Measurements from ENCODE around the gene CLUH.

Gene CLUH

GRCh38 chr17:2716649-2717048, 5.1 kb upstream of the CLUH start:
- DNase-seq = no peak

- DNase-seq = no peak
These were observed 2.3 kb upstream of the CLUH start for GRCh38 chr17:2713881-2714280.

GRCh38 chr17:2712300-2713043, 908 bp upstream of the CLUH start:
- no peak for DNase-seq

GRCh38 chr17:2710803-2711607, 559 bp downstream of the CLUH start:
- peak; percentile 53 for DNase-seq

GRCh38 chr17:2710071-2710802, 1.3 kb downstream of the CLUH start:
- DNase-seq = no peak

- DNase-seq = peak; percentile 26
These were observed 2.3 kb downstream of the CLUH start for GRCh38 chr17:2709183-2709661.

- no peak for DNase-seq
These were observed 2.9 kb downstream of the CLUH start for GRCh38 chr17:2708585-2709182.

- DNase-seq = peak; percentile 29
These were observed 3.6 kb downstream of the CLUH start for GRCh38 chr17:2707721-2708584.

- DNase-seq = no peak
These were observed 4.6 kb downstream of the CLUH start for GRCh38 chr17:2706911-2707510.

GRCh38 chr17:2705888-2706795, 5.4 kb downstream of the CLUH start:
- no peak for DNase-seq

GRCh38 chr17:2705263-2705662, 6.3 kb downstream of the CLUH start:
- DNase-seq = no peak

GRCh38 chr17:2704890-2705248, 6.7 kb downstream of the CLUH start:
- no peak for DNase-seq

GRCh38 chr17:2704031-2704889, 7.3 kb downstream of the CLUH start:
- no peak for DNase-seq

- DNase-seq = no peak
These were observed 8.0 kb downstream of the CLUH start for GRCh38 chr17:2703606-2704005.

GRCh38 chr17:2703181-2703580, 8.4 kb downstream of the CLUH start:
- no peak for DNase-seq

GRCh38 chr17:2701996-2702741, 9.4 kb downstream of the CLUH start:
- no peak for DNase-seq

- no peak for DNase-seq
These were observed 10.2 kb downstream of the CLUH start for GRCh38 chr17:2701161-2701995.

Data from activated CD4-positive, alpha-beta T cell treated with anti-CD3 and anti-CD28 coated beads, Interleukin-10, Interleukin-2, amounts not matched to agents 100 ng/mL and 50 ng/mL, durations not matched to agents 16 hours and 8 hours (primary cell).